ENCODE measurements around the gene SYS1. TPM values are rescaled to one million over a fixed set of nuclear protein-coding genes. Genes with fewer than 3 reads are reported as not detected.

SYS1 gene
- polyA plus RNA-seq, 1 experiment: 25.1 TPM

GRCh38 chr20:45359406-45360148 is 3.4 kb upstream of the SYS1 start:
- ChIA-PET CTCF (interaction anchor here (0.8 to 7.0 kb wide), 5 partner anchors 14 to 411 kb away, joined by 3 to 88 read pairs (median 14); no protein-coding TSS in a partner anchor), POLR2A (interaction anchor here (0.8 to 2.1 kb wide), 3 partner anchors 11 to 22 kb away, joined by 3 to 6 read pairs (median 4); partner anchors contain the start of gene SDC4)
- no peak for DNase-seq (ENCODE audit: low read depth, low spot score)
- no peak overlapping the region for H3K4me3 ChIP-seq (ENCODE audit: low read depth, low read length)
- peak overlapping the region; percentile 57 for H3K27ac ChIP-seq (ENCODE audit: low read depth, low read length)
- no peaks in the 10 kb centered on the region; the same call in 1 of the 2 replicates for H3K9me3 ChIP-seq (ENCODE audit: control insufficient read depth, insufficient read depth, low read length)
- H3K27me3 ChIP-seq (ENCODE audit: control insufficient read depth, insufficient read depth, low read length): no peaks in the 10 kb centered on the region
- TF ChIP-seq CTCF (IDR thresholded peaks at IDR 0.05; ENCODE audit: low read depth, low read length): no peak

- CTCF ChIA-PET: interaction anchor here (0.7 to 7.0 kb wide), 12 partner anchors 9 to 409 kb away, joined by 3 to 88 read pairs (median 9); partner anchors contain the start of gene PIGT
These were observed 1.2 kb upstream of the SYS1 start for GRCh38 chr20:45361793-45362192.

GRCh38 chr20:45363611-45364492 is 896 bp downstream of the SYS1 start:
- no peak for TF ChIP-seq CTCF (IDR thresholded peaks at IDR 0.05; ENCODE audit: low read depth, low read length)
- CTCF ChIA-PET: interaction anchor here (0.6 to 7.0 kb wide), 28 partner anchors 7 to 606 kb away, joined by 3 to 88 read pairs (median 8); partner anchors contain the start of gene PIGT
- peak overlapping the region; percentile 96 for H3K4me3 ChIP-seq (ENCODE audit: low read depth, low read length)
- no peak for DNase-seq (ENCODE audit: low read depth, low spot score)
- POLR2A ChIA-PET: interaction anchor here (0.7 to 3.9 kb wide), 11 partner anchors 10 to 79 kb away, joined by 3 to 36 read pairs (median 8); partner anchors contain the start of gene SDC4
- no peaks in the 10 kb centered on the region for H3K27me3 ChIP-seq (ENCODE audit: control insufficient read depth, insufficient read depth, low read length)
- H3K9me3 ChIP-seq (ENCODE audit: control insufficient read depth, insufficient read depth, low read length): no peaks in the 10 kb centered on the region; the same call in 1 of the 2 replicates
- peak overlapping the region; percentile 97 for H3K27ac ChIP-seq (ENCODE audit: low read depth, low read length)

More at GRCh38 chr20:45361793-45362192, 1.2 kb upstream of the SYS1 start:
- POLR2A ChIA-PET: interaction anchor here (1.7 to 3.9 kb wide), 2 partner anchors 14 to 24 kb away, joined by 5 to 36 read pairs; partner anchors contain the start of gene SDC4
- Histone ChIP-seq H3K4me3 (ENCODE audit: low read depth, low read length) (no peak overlapping the region), H3K27me3 (ENCODE audit: control insufficient read depth, insufficient read depth, low read length) (no peaks in the 10 kb centered on the region), H3K27ac (ENCODE audit: low read depth, low read length) (no peak overlapping the region), H3K9me3 (ENCODE audit: control insufficient read depth, insufficient read depth, low read length) (no peaks in the 10 kb centered on the region; the same call in 1 of the 2 replicates)
- DNase-seq (ENCODE audit: low read depth, low spot score): no peak
- TF ChIP-seq CTCF (IDR thresholded peaks at IDR 0.05; ENCODE audit: low read depth, low read length): no peak

- ChIA-PET CTCF (interaction anchor here (1.2 to 7.0 kb wide), 4 partner anchors 8 to 405 kb away, joined by 4 to 88 read pairs (median 32); no protein-coding TSS in a partner anchor), POLR2A (no interaction called here)
- Histone ChIP-seq H3K27me3 (ENCODE audit: control insufficient read depth, insufficient read depth, low read length) (no peaks in the 10 kb centered on the region), H3K27ac (ENCODE audit: low read depth, low read length) (no peak overlapping the region), H3K9me3 (ENCODE audit: control insufficient read depth, insufficient read depth, low read length) (no peaks in the 10 kb centered on the region; the same call in 1 of the 2 replicates), H3K4me3 (ENCODE audit: low read depth, low read length) (no peak overlapping the region)
- DNase-seq (ENCODE audit: low read depth, low spot score): no peak
- TF ChIP-seq CTCF (IDR thresholded peaks at IDR 0.05; ENCODE audit: low read depth, low read length): no peak
These were observed 2.6 kb downstream of the SYS1 start for GRCh38 chr20:45365444-45365970.
